ENCODE results near the gene CPNE9.

CPNE9 gene

DNA sequence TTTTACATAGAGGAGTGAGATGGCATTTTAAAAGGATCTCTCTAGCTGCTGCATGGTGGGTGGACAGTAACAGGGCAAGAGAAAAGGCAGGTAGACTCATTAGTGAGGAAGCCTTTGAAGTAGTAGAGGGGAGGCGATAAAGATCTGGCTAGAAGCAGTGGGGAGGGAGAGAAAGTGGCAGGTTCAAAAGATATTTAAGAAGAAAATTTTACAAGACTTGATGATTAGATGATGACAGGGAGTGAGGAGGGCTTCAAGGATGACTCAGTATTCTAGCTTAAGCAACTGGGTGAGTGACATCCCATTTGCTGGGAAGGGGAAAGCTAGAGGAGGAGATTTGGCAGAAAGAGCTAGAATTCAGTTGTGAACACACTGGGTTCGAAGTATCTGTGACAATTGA lies 24.1 kb downstream of the CPNE9 start:
- no peaks in the 10 kb centered on the region for H4K20me1 ChIP-seq (ENCODE audit: insufficient read depth, low read length)
- peaks cover 8% of the 10 kb centered on the region for H3K79me2 ChIP-seq (ENCODE audit: insufficient read depth, low read length)
- H3K9me2 ChIP-seq (ENCODE audit: low read depth, low read length): no peaks in the 10 kb centered on the region
- H3K36me3 ChIP-seq (ENCODE audit: insufficient read depth, low read length): no peaks in the 10 kb centered on the region
- no peaks in the 10 kb centered on the region for H3F3A ChIP-seq (ENCODE audit: insufficient read depth, low read length)
- H3K4me3 ChIP-seq (ENCODE audit: low read depth, low read length, poor library complexity, severe bottlenecking): no peak overlapping the region
- H3K9me3 ChIP-seq (ENCODE audit: low read length): no peaks in the 10 kb centered on the region
- no peak overlapping the region for H2AFZ ChIP-seq (ENCODE audit: low read length)
- no peak overlapping the region for H3K4me2 ChIP-seq (ENCODE audit: low read length)
- H3K9ac ChIP-seq (ENCODE audit: low read length): no peak overlapping the region
- TF ChIP-seq, protein P1, sequence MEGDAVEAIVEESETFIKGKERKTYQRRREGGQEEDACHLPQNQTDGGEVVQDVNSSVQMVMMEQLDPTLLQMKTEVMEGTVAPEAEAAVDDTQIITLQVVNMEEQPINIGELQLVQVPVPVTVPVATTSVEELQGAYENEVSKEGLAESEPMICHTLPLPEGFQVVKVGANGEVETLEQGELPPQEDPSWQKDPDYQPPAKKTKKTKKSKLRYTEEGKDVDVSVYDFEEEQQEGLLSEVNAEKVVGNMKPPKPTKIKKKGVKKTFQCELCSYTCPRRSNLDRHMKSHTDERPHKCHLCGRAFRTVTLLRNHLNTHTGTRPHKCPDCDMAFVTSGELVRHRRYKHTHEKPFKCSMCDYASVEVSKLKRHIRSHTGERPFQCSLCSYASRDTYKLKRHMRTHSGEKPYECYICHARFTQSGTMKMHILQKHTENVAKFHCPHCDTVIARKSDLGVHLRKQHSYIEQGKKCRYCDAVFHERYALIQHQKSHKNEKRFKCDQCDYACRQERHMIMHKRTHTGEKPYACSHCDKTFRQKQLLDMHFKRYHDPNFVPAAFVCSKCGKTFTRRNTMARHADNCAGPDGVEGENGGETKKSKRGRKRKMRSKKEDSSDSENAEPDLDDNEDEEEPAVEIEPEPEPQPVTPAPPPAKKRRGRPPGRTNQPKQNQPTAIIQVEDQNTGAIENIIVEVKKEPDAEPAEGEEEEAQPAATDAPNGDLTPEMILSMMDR (IDR thresholded peaks at IDR 0.05; ENCODE audit: low read length): no peak
- no peak for TF ChIP-seq EZH2 (IDR thresholded peaks at IDR 0.05; ENCODE audit: borderline replicate concordance, low read length)
- H3K27me3 ChIP-seq (ENCODE audit: insufficient read depth, low read length): no peaks in the 10 kb centered on the region
- peaks cover 12% of the 10 kb centered on the region for H3K4me1 ChIP-seq (ENCODE audit: insufficient read depth, low read length, severe bottlenecking)
- no peak overlapping the region for H3K27ac ChIP-seq (ENCODE audit: low read depth, low read length, poor library complexity, severe bottlenecking)

- Histone ChIP-seq H3K36me3 (ENCODE audit: insufficient read depth, low read length) (peaks cover 14% of the 10 kb centered on the region; the same call in 1 of the 2 replicates), H3K9me2 (ENCODE audit: low read depth, low read length) (no peaks in the 10 kb centered on the region), H3F3A (ENCODE audit: insufficient read depth, low read length) (no peaks in the 10 kb centered on the region), H3K4me2 (ENCODE audit: low read length) (no peak overlapping the region), H4K20me1 (ENCODE audit: insufficient read depth, low read length) (no peaks in the 10 kb centered on the region), H2AFZ (ENCODE audit: low read length) (no peak overlapping the region), H3K4me3 (ENCODE audit: low read depth, low read length, poor library complexity, severe bottlenecking) (no peak overlapping the region), H3K9ac (ENCODE audit: low read length) (no peak overlapping the region), H3K79me2 (ENCODE audit: insufficient read depth, low read length) (peaks cover 19% of the 10 kb centered on the region), H3K9me3 (ENCODE audit: low read length) (no peaks in the 10 kb centered on the region), H3K27ac (ENCODE audit: low read depth, low read length, poor library complexity, severe bottlenecking) (no peak overlapping the region), H3K4me1 (ENCODE audit: insufficient read depth, low read length, severe bottlenecking) (peaks cover 21% of the 10 kb centered on the region), H3K27me3 (ENCODE audit: insufficient read depth, low read length) (no peaks in the 10 kb centered on the region)
- no peak for TF ChIP-seq EZH2 (IDR thresholded peaks at IDR 0.05; ENCODE audit: borderline replicate concordance, low read length)
- TF ChIP-seq, protein P1 (IDR thresholded peaks at IDR 0.05; ENCODE audit: low read length): no peak
Measured at GRCh38 chr3:9729419-9729818, 25.8 kb downstream of the CPNE9 start.

- H3K9me3 ChIP-seq (ENCODE audit: low read length): no peaks in the 10 kb centered on the region
- H3K36me3 ChIP-seq (ENCODE audit: insufficient read depth, low read length): peaks cover 27% of the 10 kb centered on the region; the same call in 1 of the 2 replicates
- H3K79me2 ChIP-seq (ENCODE audit: insufficient read depth, low read length): peaks cover 19% of the 10 kb centered on the region
- H2AFZ ChIP-seq (ENCODE audit: low read length): no peak overlapping the region
- H3F3A ChIP-seq (ENCODE audit: insufficient read depth, low read length): no peaks in the 10 kb centered on the region
- H4K20me1 ChIP-seq (ENCODE audit: insufficient read depth, low read length): no peaks in the 10 kb centered on the region
- peak overlapping the region; percentile 72 for H3K4me2 ChIP-seq (ENCODE audit: low read length)
- peak overlapping the region; percentile 91 for H3K4me3 ChIP-seq (ENCODE audit: low read depth, low read length, poor library complexity, severe bottlenecking)
- no peak overlapping the region for H3K27ac ChIP-seq (ENCODE audit: low read depth, low read length, poor library complexity, severe bottlenecking)
- H3K9ac ChIP-seq (ENCODE audit: low read length): peak overlapping the region; percentile 47
- H3K4me1 ChIP-seq (ENCODE audit: insufficient read depth, low read length, severe bottlenecking): peaks cover 21% of the 10 kb centered on the region
- TF ChIP-seq EZH2 (IDR thresholded peaks at IDR 0.05; ENCODE audit: borderline replicate concordance, low read length): no peak
- TF ChIP-seq, protein P1 (IDR thresholded peaks at IDR 0.05; ENCODE audit: low read length): no peak
- H3K27me3 ChIP-seq (ENCODE audit: insufficient read depth, low read length): no peaks in the 10 kb centered on the region
- no peaks in the 10 kb centered on the region for H3K9me2 ChIP-seq (ENCODE audit: low read depth, low read length)
Measured at GRCh38 chr3:9730657-9731205, 27.1 kb downstream of the CPNE9 start.
